H1 (cell line): ENCODE measurements around the gene C2CD4D. TPM values are rescaled to one million over a fixed set of nuclear protein-coding genes. Genes with fewer than 3 reads are reported as not detected.

Experiments
- CTCF ChIA-PET: fragments of 300-600 bp; sonication (Branson Sonifier 250); formaldehyde crosslinking; loops from one replicate; lab custom pipeline; 2021; ENCODE audit not compliant: partially characterized antibody; lab: Charles Lee
- POLR2A ChIA-PET: fragments of 300-600 bp; sonication (Branson Sonifier 250); formaldehyde crosslinking; loops from one replicate; lab custom pipeline; 2021; ENCODE audit warnings: inconsistent platforms; ENCODE audit not compliant: partially characterized antibody; lab: Charles Lee
- DNase-seq, 2 experiments: peaks; one replicate each; pipeline versions ENCODE4 v3.0.0 to v3.0.0-alpha.2; 2010 to 2022; ENCODE audit warnings: low spot score in 2 of 2, low read depth in 1 of 2, mixed read lengths in 1 of 2
- FAIRE-seq: peaks from 2 replicates; lab custom pipeline; 2011; peaks lifted over from hg19 to GRCh38; lab: Jason Lieb, UNC
- H2AFZ ChIP-seq: 2 replicates; pipeline ENCODE4 v1.8.1; 2012; ENCODE audit warnings: low read length, inconsistent platforms
- H2AK5ac ChIP-seq: 2 replicates; pipeline ENCODE4 v1.6.1; 2013; ENCODE audit warnings: low read depth, low read length
- H2BK120ac ChIP-seq: replicated peaks from 2 replicates; pipeline ENCODE3; 2013; ENCODE audit warnings: low read depth, low read length, inconsistent platforms
- H2BK12ac ChIP-seq: 2 replicates; pipeline ENCODE4 v1.6.1; 2013; ENCODE audit warnings: low read depth, low read length
- H2BK15ac ChIP-seq: 2 replicates; pipeline ENCODE4 v1.6.1; 2013; ENCODE audit warnings: low read length
- H2BK20ac ChIP-seq: 2 replicates; pipeline ENCODE4 v1.6.1; 2013; ENCODE audit warnings: low read length
- H2BK5ac ChIP-seq: 2 replicates; pipeline ENCODE4 v1.6.1; 2013; ENCODE audit warnings: low read depth, low read length
- H3K14ac ChIP-seq: 2 replicates; pipeline ENCODE4 v1.6.1; 2013; ENCODE audit warnings: inconsistent platforms; ENCODE audit not compliant: insufficient read length
- H3K18ac ChIP-seq: 2 replicates; pipeline ENCODE4 v1.6.1; 2013; ENCODE audit warnings: low read length; ENCODE audit errors: extremely low read depth
- H3K23ac ChIP-seq: 2 replicates; pipeline ENCODE4 v1.6.1; 2013; ENCODE audit warnings: inconsistent platforms; ENCODE audit not compliant: insufficient read length
- H3K23me2 ChIP-seq: 2 replicates; pipeline ENCODE4 v1.6.1; 2013; ENCODE audit warnings: low read depth, low read length
- H3K27ac ChIP-seq: 2 replicates; pipeline ENCODE4 v1.6.1; 2011; ENCODE audit warnings: low read depth, low read length, inconsistent platforms
- H3K27me3 ChIP-seq, 4 experiments: replicated peaks in 1 of 4; 1 replicate in 1 of 4; 2 replicates in 3 of 4; pipeline versions ENCODE4 v1.6.1 to v1.8.1; 2011 to 2013; ENCODE audit warnings: low read length in 3 of 4, mild to moderate bottlenecking in 3 of 4, inconsistent platforms in 2 of 4, mixed read lengths in 2 of 4, moderate library complexity in 1 of 4; ENCODE audit not compliant: control insufficient read depth in 3 of 4, insufficient read depth in 3 of 4; ENCODE audit errors: extremely low read depth in 1 of 4
- H3K36me3 ChIP-seq, 4 experiments: 2 replicates each; pipeline versions ENCODE4 v1.6.1 to v1.8.1; 2011 to 2013; ENCODE audit warnings: mild to moderate bottlenecking in 4 of 4, low read length in 3 of 4, moderate library complexity in 2 of 4, control low read depth in 1 of 4, inconsistent platforms in 1 of 4; ENCODE audit not compliant: insufficient read depth in 4 of 4, control insufficient read depth in 2 of 4
- H3K4ac ChIP-seq: replicated peaks from 2 replicates; pipeline ENCODE3; 2013; ENCODE audit warnings: low read length, low read depth, mixed read lengths, inconsistent platforms; ENCODE audit not compliant: insufficient read length
- H3K4me1 ChIP-seq, 4 experiments: replicated peaks in 1 of 4; 1 replicate in 1 of 4; 2 replicates in 3 of 4; pipeline versions ENCODE4 v1.6.1 to v1.8.1; 2011 to 2013; ENCODE audit warnings: low read length in 3 of 4, inconsistent platforms in 2 of 4, mixed read lengths in 1 of 4; ENCODE audit not compliant: insufficient read depth in 4 of 4, control insufficient read depth in 3 of 4
- H3K4me2 ChIP-seq, 2 experiments: 2 replicates each; pipeline versions ENCODE4 v1.6.1 to v1.8.1; 2011 to 2013; ENCODE audit warnings: low read depth in 2 of 2, low read length in 2 of 2, control low read depth in 1 of 2, inconsistent platforms in 1 of 2, mild to moderate bottlenecking in 1 of 2; ENCODE audit not compliant: insufficient read depth in 1 of 2
- H3K4me3 ChIP-seq, 4 experiments: fragments of 200-600, 300-600 bp in 1 of 4; sonication (generic), shearing (Covaris generic), sonication (Bioruptor Twin) in 1 of 4; 2 replicates each; pipeline versions ENCODE4 v1.5.1 to v1.8.1; 2011 to 2016; ENCODE audit warnings: low read length in 4 of 4, low read depth in 3 of 4, control low read depth in 2 of 4, inconsistent platforms in 2 of 4, mild to moderate bottlenecking in 2 of 4, mixed read lengths in 1 of 4, moderate library complexity in 1 of 4; ENCODE audit not compliant: insufficient read depth in 2 of 4; ENCODE audit errors: extremely low read depth in 1 of 4
- H3K56ac ChIP-seq: replicated peaks from 2 replicates; pipeline ENCODE3; 2013; ENCODE audit warnings: low read depth, mild to moderate bottlenecking, mixed read lengths, low read length, inconsistent platforms; ENCODE audit not compliant: insufficient read length
- H3K79me1 ChIP-seq: 2 replicates; pipeline ENCODE4 v1.6.1; 2013; ENCODE audit warnings: low read depth, low read length, control low read depth
- H3K79me2 ChIP-seq, 2 experiments: 2 replicates each; pipeline versions ENCODE4 v1.6.1 to v1.8.1; 2012 to 2013; ENCODE audit warnings: low read length in 2 of 2, mild to moderate bottlenecking in 2 of 2, inconsistent platforms in 1 of 2; ENCODE audit not compliant: insufficient read depth in 2 of 2, control insufficient read depth in 1 of 2
- H3K9ac ChIP-seq, 4 experiments: replicated peaks in 1 of 4; 1 replicate in 1 of 4; 2 replicates in 3 of 4; pipeline versions ENCODE4 v1.6.1 to v1.8.1; 2011 to 2013; ENCODE audit warnings: low read depth in 3 of 4, low read length in 3 of 4, control low read depth in 2 of 4, mild to moderate bottlenecking in 2 of 4, moderate library complexity in 2 of 4, inconsistent platforms in 1 of 4; ENCODE audit errors: extremely low read depth in 1 of 4
- H3K9me3 ChIP-seq, 2 experiments: 2 replicates each; pipeline versions ENCODE4 v1.6.1 to v1.8.1; 2012 to 2013; ENCODE audit warnings: mild to moderate bottlenecking in 2 of 2, moderate library complexity in 2 of 2, control low read depth in 1 of 2, inconsistent platforms in 1 of 2, low read depth in 1 of 2, low read length in 1 of 2, mixed read lengths in 1 of 2; ENCODE audit not compliant: insufficient read depth in 2 of 2
- H4K20me1 ChIP-seq, 2 experiments: replicated peaks in 1 of 2; 2 replicates each; pipeline versions ENCODE3 to v1.8.1; 2011 to 2013; ENCODE audit warnings: inconsistent platforms in 2 of 2, low read length in 2 of 2, mild to moderate bottlenecking in 1 of 2; ENCODE audit not compliant: insufficient read depth in 2 of 2, control insufficient read depth in 1 of 2
- H4K5ac ChIP-seq: 2 replicates; pipeline ENCODE4 v1.6.1; 2013; ENCODE audit warnings: low read length, low read depth, mixed read lengths, inconsistent platforms; ENCODE audit not compliant: insufficient read length
- H4K8ac ChIP-seq: 2 replicates; pipeline ENCODE4 v1.8.0; 2013; ENCODE audit warnings: mild to moderate bottlenecking, moderate library complexity, low read length, inconsistent platforms; ENCODE audit not compliant: insufficient read depth; ENCODE audit errors: extremely low read depth
- H4K91ac ChIP-seq: replicated peaks from 2 replicates; pipeline ENCODE3; 2013; ENCODE audit warnings: low read length, mixed read lengths, inconsistent platforms; ENCODE audit not compliant: insufficient read length
- CTCF ChIP-seq, 3 experiments: IDR thresholded peaks; 1 replicate in 2 of 3; 2 replicates in 1 of 3; pipeline versions ENCODE4 v1.5.1 to v1.6.1; 2011; ENCODE audit warnings: low read length in 3 of 3, mild to moderate bottlenecking in 3 of 3, inconsistent platforms in 2 of 3, low read depth in 1 of 3, moderate library complexity in 1 of 3; ENCODE audit not compliant: insufficient read depth in 1 of 3; ENCODE audit errors: control extremely low read depth in 1 of 3
- RAD21 ChIP-seq, 2 experiments: IDR thresholded peaks in 1 of 2; conservative IDR thresholded peaks in 1 of 2; 2 replicates each; pipeline ENCODE4 v1.6.1; 2011; ENCODE audit warnings: low read depth in 2 of 2, low read length in 2 of 2, improper control_type of control experiment in 1 of 2, inconsistent platforms in 1 of 2, mild to moderate bottlenecking in 1 of 2, moderate library complexity in 1 of 2
- SP1 ChIP-seq: IDR thresholded peaks from 2 replicates; pipeline ENCODE4 v1.6.1; 2011; ENCODE audit warnings: low read depth, low read length
- SP4 ChIP-seq: IDR thresholded peaks from 2 replicates; pipeline ENCODE4 v1.6.1; 2012; ENCODE audit warnings: low read length, inconsistent platforms
- YY1 ChIP-seq: IDR thresholded peaks from 2 replicates; pipeline ENCODE4 v1.6.1; 2011; ENCODE audit warnings: low read depth, mild to moderate bottlenecking, low read length
- WGBS, 2 experiments: shearing (Covaris generic) in 1 of 2; methylation state at CpG; one replicate each; pipeline versions ENCODE4 v1.1.6 to v1.1.7; 2013 to 2015; ENCODE audit warnings: low lambda C conversion rate in 2 of 2, mixed read lengths in 2 of 2, inconsistent platforms in 1 of 2, low coverage in 1 of 2, missing lambda C conversion rate in 1 of 2; ENCODE audit not compliant: insufficient replicate concordance in 2 of 2, insufficient coverage in 1 of 2, insufficient read length in 1 of 2; ENCODE audit errors: extremely low coverage in 1 of 2, missing lambda C conversion rate in 1 of 2; 5-methylcytosine and 5-hydroxymethylcytosine counted together
- polyA plus RNA-seq, 7 experiments: library from polyadenylated mRNA; depleted of rRNA in 3 of 7; stranded (reverse) in 5 of 7; unstranded in 2 of 7; fragments of >200 nt in 5 of 7; fragments of 200-250 nt in 2 of 7; gene quantifications; 1 replicate in 5 of 7; 2 replicates in 1 of 7; 4 replicates in 1 of 7; pipeline versions ENCODE4 v1.2.1 to v1.2.3, GENCODE V29; 2011 to 2013; ENCODE audit warnings: missing spikeins in 2 of 7, mixed read lengths in 2 of 7
- total RNA-seq: library from RNA; stranded (reverse); fragmentation: NEBNext Ultra II Directional; extraction: Animal tissue kit (Norgen Biotek cat#: 25700); gene quantifications from 2 replicates; pipeline ENCODE4 v1.2.1, GENCODE V29; 2021

C2CD4D gene
- total and polyA plus RNA-seq, 2 of the 8 experiments (the other 6 are each of a cell fraction or from before 2014, with no cell fraction given): 0.41 to 0.71 TPM

- FAIRE-seq (no peak), DNase-seq (no peak)
- Histone ChIP-seq H4K91ac (no peak overlapping the region), H3K4me2 (no peak overlapping the region), H3K4me1 (no peaks in the 10 kb centered on the region), H3K23me2 (no peaks in the 10 kb centered on the region), H2AK5ac (no peak overlapping the region), H3K23ac (no peak overlapping the region), H3K4me3 (no peak overlapping the region), H2AFZ (no peak overlapping the region), H3K4ac (no peak overlapping the region), H4K5ac (no peak overlapping the region), H3K14ac (no peak overlapping the region), H2BK12ac (no peak overlapping the region), H3K27me3 (no peaks in the 10 kb centered on the region), H3K27ac (no peak overlapping the region), H3K79me1 (no peaks in the 10 kb centered on the region), H3K9me3 (no peaks in the 10 kb centered on the region), H4K8ac (no peak overlapping the region), H2BK20ac (no peak overlapping the region), H3K36me3 (no peaks in the 10 kb centered on the region), H2BK120ac (no peak overlapping the region), H3K18ac (no peak overlapping the region), H3K79me2 (no peaks in the 10 kb centered on the region), H3K56ac (no peak overlapping the region), H2BK15ac (no peak overlapping the region), H2BK5ac (no peak overlapping the region), H3K9ac (no peak overlapping the region), H4K20me1 (no peaks in the 10 kb centered on the region)
- CTCF ChIA-PET: interaction anchor here (0.8 to 3.4 kb wide), 14 partner anchors 18 to 188 kb away, joined by 3 to 12 read pairs (median 4); partner anchors contain the start of genes C2CD4D and THEM4
- TF ChIP-seq SP1 (no peak), RAD21 (IDR thresholded peaks at IDR 0.05 in 1 of 2, conservative IDR thresholded peaks at IDR 0.05 in 1 of 2; ENCODE audit: low read depth in 2 of 2, low read length in 2 of 2) (peak; percentile 59 to 68), SP4 (no peak), YY1 (peak; percentile 45; the same call in 1 of the 2 replicates), CTCF (IDR thresholded peaks at IDR 0.05; ENCODE audit: control extremely low read depth in 1 of 3, insufficient read depth in 1 of 3, low read depth in 1 of 3, low read length in 3 of 3) (peak in 2 of 3 experiments; percentile 18 to 29; a peak in 2 of 4 replicates)
- 56% methylated on average over 2 of the region's 2 CpGs; no CpG with 5 or more reads in 1 of the 2 experiments for WGBS, 2 experiments
- POLR2A ChIA-PET: interaction anchor here (0.7 to 0.9 kb wide), 4 partner anchors 10 to 123 kb away, joined by 3 to 6 read pairs (median 3); no protein-coding TSS in a partner anchor
Observed at GRCh38 chr1:151881479-151881878, 41.9 kb upstream of the C2CD4D start.
